A172 (cell line): ENCODE data around the gene NUDT3. TPM values are rescaled to one million over a fixed set of nuclear protein-coding genes. Genes with fewer than 3 reads are reported as not detected.
"Not testable (repeated sequence)": the region's sequence is repeated elsewhere in the genome, so short reads cannot be mapped to it uniquely, and the experiment has no call there.

Experiments
- DNase-seq: peaks from one replicate; pipeline ENCODE4 v3.0.0-alpha.2; 2015; ENCODE audit warnings: low spot score
- total RNA-seq: library from RNA; depleted of rRNA; stranded (reverse); fragments of >200 nt; shearing (Covaris generic); gene quantifications from 2 replicates; pipeline ENCODE4 v1.2.3, GENCODE V29; 2014

Gene NUDT3
- total RNA-seq, 1 experiment from 2014 or later, result 13.1 TPM

GRCh38 chr6:34370361-34370760, 22.1 kb downstream of the NUDT3 start:
- DNase-seq, result no peak

GRCh38 chr6:34369385-34369784, 23.1 kb downstream of the NUDT3 start:
- no peak for DNase-seq

- no peak for DNase-seq
These were observed 25.9 kb downstream of the NUDT3 start for GRCh38 chr6:34366639-34366921.

GRCh38 chr6:34365781-34366638, 26.5 kb downstream of the NUDT3 start:
- peak; percentile 29 for DNase-seq

- not testable (repeated sequence) for DNase-seq
These were observed 28.8 kb downstream of the NUDT3 start for GRCh38 chr6:34363681-34364075.

GRCh38 chr6:34362909-34363680, 29.4 kb downstream of the NUDT3 start:
- DNase-seq, result no peak

GRCh38 chr6:34362176-34362575, 30.3 kb downstream of the NUDT3 start:
- DNase-seq, result no peak

GRCh38 chr6:34360556-34360955, 31.9 kb downstream of the NUDT3 start:
- no peak for DNase-seq

- DNase-seq, result no peak
These were observed 32.9 kb downstream of the NUDT3 start for GRCh38 chr6:34359418-34360158.

GRCh38 chr6:34358389-34358905, 34.0 kb downstream of the NUDT3 start:
- peak; percentile 5 for DNase-seq

GRCh38 chr6:34357937-34358336, 34.5 kb downstream of the NUDT3 start:
- no peak for DNase-seq

GRCh38 chr6:34355889-34356288, 36.6 kb downstream of the NUDT3 start:
- no peak for DNase-seq

- not testable (repeated sequence) for DNase-seq
These were observed 38.2 kb downstream of the NUDT3 start for GRCh38 chr6:34354230-34354629.

GRCh38 chr6:34353530-34353929, 38.9 kb downstream of the NUDT3 start:
- not testable (repeated sequence) for DNase-seq

GRCh38 chr6:34352305-34352937, 40.0 kb downstream of the NUDT3 start:
- DNase-seq, result no peak

- DNase-seq, result no peak
These were observed 41.6 kb downstream of the NUDT3 start for GRCh38 chr6:34350934-34351217.

- DNase-seq, result no peak
These were observed 42.1 kb downstream of the NUDT3 start for GRCh38 chr6:34350137-34350933.

- DNase-seq, result no peak
These were observed 43.3 kb downstream of the NUDT3 start for GRCh38 chr6:34349211-34349610.

- no peak for DNase-seq
These were observed 45.2 kb downstream of the NUDT3 start for GRCh38 chr6:34347303-34347702.

- no peak for DNase-seq
These were observed 46.0 kb downstream of the NUDT3 start for GRCh38 chr6:34346175-34347119.
